ENCODE data around the gene KMO. TPM values are rescaled to one million over a fixed set of nuclear protein-coding genes. Genes with fewer than 3 reads are reported as not detected.

Gene KMO
- total and polyA plus RNA-seq, 2 experiments from 2014 or later = 0.05 TPM; not detected in 1

GRCh38 chr1:241637046-241637590, 104.9 kb downstream of the KMO start:
- H3K4me3 Mint-ChIP-seq = peak overlapping the region; percentile 78
- TF ChIP-seq STAT1 (IDR thresholded peaks at IDR 0.05; ENCODE audit: unreplicated experiment) = no peak
- no peak for TF ChIP-seq CREB1 (CRISPR knock-in tag; IDR thresholded peaks at IDR 0.05; ENCODE audit: low read depth)
- TF ChIP-seq ZNF331 (CRISPR knock-in tag; IDR thresholded peaks at IDR 0.05; ENCODE audit: low read depth) = no peak
- TF ChIP-seq EZH2 (IDR thresholded peaks at IDR 0.05; ENCODE audit: low read depth, unreplicated experiment) = no peak
- no peak for TF ChIP-seq JUNB (IDR thresholded peaks at IDR 0.05; ENCODE audit: unreplicated experiment)
- TF ChIP-seq NANOG (IDR thresholded peaks at IDR 0.05; ENCODE audit: borderline replicate concordance) = no peak
- TF ChIP-seq ETS1 (IDR thresholded peaks at IDR 0.05) = no peak
- no peaks in the 10 kb centered on the region for H3F3A ChIP-seq (replicated peaks; ENCODE audit: low read depth)
- H3K9me2 ChIP-seq (ENCODE audit: insufficient read depth) = no peaks in the 10 kb centered on the region
- peak overlapping the region; percentile 79 for H3K4me3 ChIP-seq
- H3K36me3 Mint-ChIP-seq (ENCODE audit: low read depth) = peaks cover 40% of the 10 kb centered on the region
- H3K27ac ChIP-seq (ENCODE audit: low read depth) = no peak overlapping the region
- ATAC-seq (no peak), DNase-seq (ENCODE audit: low spot score) (no peak)
- no peak overlapping the region for H2AFZ ChIP-seq
- peaks cover 23% of the 10 kb centered on the region for H3K4me1 ChIP-seq (ENCODE audit: insufficient read depth)
- H3K4me2 ChIP-seq = peak overlapping the region; percentile 76
- H3K27ac Mint-ChIP-seq = peak overlapping the region; percentile 28; the same call in 1 of the 2 replicates
- peaks cover 13% of the 10 kb centered on the region for H4K20me1 ChIP-seq (replicated peaks; ENCODE audit: insufficient read depth)
- peaks cover 74% of the 10 kb centered on the region for H3K79me2 ChIP-seq (replicated peaks; ENCODE audit: insufficient read depth)
- peaks cover 15% of the 10 kb centered on the region for H3K9me3 Mint-ChIP-seq
- H3K27me3 Mint-ChIP-seq (ENCODE audit: insufficient read depth, low read depth, poor library complexity) = peaks cover 7% of the 10 kb centered on the region
- H3K27me3 ChIP-seq (ENCODE audit: insufficient read depth) = no peaks in the 10 kb centered on the region
- peaks cover 9% of the 10 kb centered on the region; the same call in 1 of the 2 replicates for H3K36me3 ChIP-seq (ENCODE audit: insufficient read depth)
- H3K4me1 Mint-ChIP-seq = peaks cover 32% of the 10 kb centered on the region

GRCh38 chr1:241637604-241638003, 105.4 kb downstream of the KMO start:
- Mint-ChIP-seq H3K4me1 (peaks cover 27% of the 10 kb centered on the region; the same call in 2 of the 3 replicates), H3K27me3 (ENCODE audit: insufficient read depth, low read depth, poor library complexity) (peaks cover 7% of the 10 kb centered on the region), H3K4me3 (peak overlapping the region; percentile 78), H3K9me3 (peaks cover 20% of the 10 kb centered on the region), H3K27ac (peak overlapping the region; percentile 28; the same call in 1 of the 2 replicates), H3K36me3 (ENCODE audit: low read depth) (peaks cover 41% of the 10 kb centered on the region)
- no peak for ATAC-seq
- peak overlapping the region; percentile 76 for H3K4me2 ChIP-seq
- peaks cover 9% of the 10 kb centered on the region; the same call in 1 of the 2 replicates for H3K36me3 ChIP-seq (ENCODE audit: insufficient read depth)
- no peaks in the 10 kb centered on the region for H3K9me2 ChIP-seq (ENCODE audit: insufficient read depth)
- peaks cover 69% of the 10 kb centered on the region for H3K79me2 ChIP-seq (replicated peaks; ENCODE audit: insufficient read depth)
- H3K4me1 ChIP-seq (ENCODE audit: insufficient read depth) = peaks cover 18% of the 10 kb centered on the region
- H3K27me3 ChIP-seq (ENCODE audit: insufficient read depth) = no peaks in the 10 kb centered on the region
- no peak for DNase-seq (ENCODE audit: low spot score)
- H4K20me1 ChIP-seq (replicated peaks; ENCODE audit: insufficient read depth) = peaks cover 12% of the 10 kb centered on the region
- H3K4me3 ChIP-seq = peak overlapping the region; percentile 79
- no peak overlapping the region for H3K27ac ChIP-seq (ENCODE audit: low read depth)
- H2AFZ ChIP-seq = no peak overlapping the region
- H3F3A ChIP-seq (replicated peaks; ENCODE audit: low read depth) = no peaks in the 10 kb centered on the region
- TF ChIP-seq ZNF462 (CRISPR knock-in tag; IDR thresholded peaks at IDR 0.05) (no peak), CREB1 (CRISPR knock-in tag; IDR thresholded peaks at IDR 0.05; ENCODE audit: low read depth) (no peak), STAT1 (IDR thresholded peaks at IDR 0.05; ENCODE audit: unreplicated experiment) (no peak), EZH2 (IDR thresholded peaks at IDR 0.05; ENCODE audit: low read depth, unreplicated experiment) (no peak), REST (IDR thresholded peaks at IDR 0.05; ENCODE audit: unreplicated experiment) (no peak), EZH2phosphoT487 (IDR thresholded peaks at IDR 0.05; ENCODE audit: unreplicated experiment) (no peak), POLR2AphosphoS5 (IDR thresholded peaks at IDR 0.05; ENCODE audit: low read depth) (no peak)

Measured in GM23338 (cell line).